NCI-H226 (cell line): ENCODE results near the gene NUP50.
A peak's percentile ranks its signal among the peaks of the same experiment; 100 is the strongest.

ENCODE experiments used
- DNase-seq: peaks from one replicate; pipeline ENCODE4 v3.0.0-alpha.2; 2015

Gene NUP50

DNA sequence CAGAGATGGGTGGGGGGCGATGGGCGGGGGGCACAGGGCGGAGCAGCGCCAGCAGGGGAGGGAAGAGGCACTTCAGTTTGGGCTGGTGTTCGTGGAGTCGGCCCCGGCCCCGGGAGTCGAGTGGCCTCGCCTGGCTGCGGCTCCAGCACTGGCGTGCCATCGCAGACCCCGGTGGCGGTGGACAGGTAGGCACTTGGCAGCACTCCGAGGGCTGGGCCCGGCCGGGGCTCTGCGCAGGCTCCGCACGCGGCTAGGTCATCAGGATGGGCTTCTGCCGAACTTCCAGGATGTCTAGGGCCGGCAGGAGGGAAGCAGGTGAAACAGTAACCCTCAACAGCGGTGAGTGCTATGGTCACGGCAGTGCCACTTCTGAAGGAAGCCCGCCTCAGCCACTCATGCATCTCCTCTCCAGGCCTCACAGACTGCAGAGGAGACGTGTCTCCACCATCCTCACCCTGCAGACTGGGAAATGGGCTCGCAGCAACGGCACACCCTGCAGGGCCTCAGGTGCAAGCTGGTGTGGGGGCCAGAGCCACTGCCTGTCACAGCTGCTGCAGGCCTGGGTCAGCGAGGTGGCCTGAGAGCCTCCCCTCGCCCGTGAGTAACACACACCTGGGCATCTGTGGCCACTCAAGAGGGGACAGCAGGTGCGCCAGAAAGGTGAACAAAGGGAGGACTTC, 33.3 kb downstream of the NUP50 start:
- no peak for DNase-seq

DNA sequence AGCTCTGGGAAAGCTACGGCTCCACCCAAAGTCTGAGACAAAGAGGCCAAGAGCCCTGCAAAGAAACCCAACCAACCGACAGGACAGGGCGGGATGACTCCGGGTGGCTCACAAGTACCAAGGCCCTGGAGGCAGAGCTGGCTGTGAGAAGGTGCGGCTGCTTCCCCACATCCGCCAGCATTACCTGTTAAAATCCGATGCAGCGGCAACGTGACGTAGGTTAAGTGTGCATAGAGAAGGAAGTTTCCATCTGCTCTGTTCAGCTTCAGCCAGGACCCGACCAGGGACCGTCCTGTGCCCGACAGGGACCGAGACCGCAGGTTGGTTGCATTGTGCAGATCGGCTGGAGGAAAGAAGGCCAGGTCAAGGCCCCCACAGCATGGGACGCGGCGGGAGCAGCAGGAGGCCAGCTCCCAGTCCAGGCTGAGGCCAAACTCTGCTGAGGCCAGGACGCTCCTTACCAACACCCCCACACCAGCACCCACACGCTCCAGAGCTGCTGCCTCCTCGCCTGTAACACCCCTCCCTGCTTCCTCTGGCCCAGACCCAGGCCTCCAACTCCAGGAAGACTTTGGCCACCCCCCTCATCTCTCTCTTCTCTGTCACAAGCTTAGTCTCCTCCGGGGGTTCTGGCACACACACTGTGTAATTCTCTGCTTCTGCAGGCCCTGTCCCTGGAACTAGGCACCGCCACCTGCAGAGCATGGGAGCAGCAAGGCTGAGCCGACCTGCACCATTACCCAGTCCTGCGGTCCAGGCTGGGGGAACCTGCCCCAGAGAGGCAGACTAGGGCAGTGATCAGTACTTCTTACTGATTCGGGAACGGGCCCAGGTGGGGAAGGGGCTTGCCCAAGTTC, 34.1 kb downstream of the NUP50 start:
- DNase-seq = no peak

DNA sequence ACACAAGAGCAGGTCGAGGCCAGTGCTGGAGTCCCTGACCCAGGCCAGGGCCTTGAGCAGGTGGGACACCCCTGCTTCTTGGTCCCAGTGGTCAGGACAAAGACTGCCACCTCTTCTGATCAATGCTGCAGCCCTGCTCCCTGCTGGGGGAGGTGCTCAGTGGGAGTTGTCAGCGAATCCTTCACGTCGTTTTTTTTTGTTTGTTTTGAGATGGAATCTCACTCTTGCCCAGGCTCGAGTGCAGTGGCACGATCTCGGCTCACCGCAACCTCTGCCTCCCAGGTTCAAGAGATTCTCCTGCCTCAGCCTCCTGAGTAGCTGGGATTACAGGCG, 34.7 kb downstream of the NUP50 start:
- DNase-seq = no peak

DNA sequence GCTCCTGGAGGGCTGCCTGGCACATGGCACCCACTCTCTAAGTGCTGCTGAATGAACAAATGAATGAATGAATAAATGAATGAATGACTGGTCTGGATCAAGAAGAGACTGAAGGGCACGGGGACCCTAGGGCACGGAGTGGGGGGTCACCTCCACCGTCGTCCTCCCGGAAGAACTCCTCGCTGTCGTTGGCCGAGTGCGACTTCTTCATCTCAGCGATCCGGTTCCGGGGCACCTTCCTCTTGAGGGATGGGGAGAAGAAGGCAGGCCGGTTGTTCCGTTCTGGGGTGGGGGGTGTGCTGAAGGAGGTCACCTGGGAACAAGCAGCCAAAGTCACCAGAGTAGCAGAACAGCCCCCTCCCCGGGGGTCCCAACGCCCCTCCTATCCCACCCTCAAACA, 36.0 kb downstream of the NUP50 start:
- no peak for DNase-seq

DNA sequence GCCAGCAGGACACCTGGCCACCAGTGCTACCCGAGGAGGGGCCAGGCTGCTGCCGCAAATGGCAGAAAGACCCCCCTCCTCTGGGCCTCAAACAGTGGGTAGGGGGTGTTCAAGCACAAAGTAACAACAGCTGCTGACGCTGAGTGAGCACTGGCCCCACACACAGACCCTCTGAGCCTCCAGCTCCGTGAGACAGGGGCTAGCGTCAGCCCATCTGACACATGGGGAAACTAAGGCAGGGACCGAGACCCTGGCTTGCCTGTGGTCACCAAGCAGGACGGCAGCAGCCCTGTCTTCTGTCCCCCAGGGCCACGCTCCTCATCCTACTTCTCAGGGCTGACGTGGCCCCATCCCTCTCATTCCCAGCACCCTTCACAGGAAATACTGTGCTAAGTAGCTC, 36.5 kb downstream of the NUP50 start:
- DNase-seq = no peak

DNA sequence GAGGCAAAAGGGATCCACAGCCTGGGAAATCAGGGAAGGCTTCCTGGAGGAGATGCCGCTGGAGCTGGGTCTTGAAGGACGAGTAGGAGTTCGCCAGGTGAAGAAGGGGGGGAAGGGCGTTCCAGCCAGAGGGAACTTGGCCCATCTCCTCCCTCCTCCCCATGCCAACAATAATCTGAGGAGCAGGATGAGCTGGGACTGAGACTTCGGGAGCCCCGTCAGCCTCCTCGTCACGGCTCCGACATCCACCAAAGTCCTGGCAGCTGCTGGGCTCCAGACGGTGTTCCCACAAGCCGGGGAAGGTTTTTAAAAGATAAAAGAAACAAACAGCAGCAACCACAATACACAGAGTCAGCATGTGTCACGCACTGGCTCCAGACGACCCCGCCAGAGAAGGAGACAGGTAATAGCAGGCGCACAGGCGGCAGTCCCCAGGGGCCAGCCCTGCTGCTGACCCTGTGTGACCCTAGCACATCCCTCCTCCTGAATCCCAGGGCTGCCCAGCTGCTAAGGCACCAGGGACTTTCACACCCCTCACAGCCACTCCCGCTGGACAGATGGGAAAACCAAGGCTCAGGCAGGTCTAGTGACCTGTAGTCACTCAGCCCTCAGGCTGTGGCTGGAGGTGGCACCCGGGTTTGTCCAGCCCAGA, 37.3 kb downstream of the NUP50 start:
- no peak for DNase-seq

DNA sequence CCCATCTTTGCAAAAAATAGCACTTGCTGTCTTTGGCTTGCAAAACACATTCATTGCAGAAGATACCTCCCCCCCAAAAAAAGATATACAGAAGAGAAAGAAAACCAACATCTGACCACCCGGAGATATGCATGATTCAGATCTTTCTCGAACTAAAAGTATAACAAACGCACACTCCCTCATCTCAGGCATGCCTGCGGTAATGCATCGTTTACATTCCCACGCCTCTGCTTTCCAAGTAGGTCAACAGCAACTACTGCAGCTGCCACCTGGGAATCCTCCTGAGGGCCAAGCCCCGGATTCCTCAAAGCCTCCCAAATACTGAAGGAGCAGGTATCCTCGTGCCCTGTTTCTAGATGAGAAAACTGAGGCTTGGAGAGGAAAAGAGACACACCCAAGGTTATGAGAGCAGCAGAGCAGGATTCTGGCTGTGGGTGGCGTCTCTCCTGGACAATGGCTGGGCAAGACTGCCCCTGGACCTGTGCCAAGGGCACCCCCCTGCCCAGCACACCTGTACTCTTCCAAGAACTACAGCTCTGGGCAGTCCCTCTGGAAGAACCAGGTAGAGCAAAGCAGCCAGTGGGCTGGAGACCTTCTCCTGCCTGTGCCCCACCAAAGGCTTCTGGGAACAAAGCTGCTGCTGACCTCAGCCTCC, 38.1 kb downstream of the NUP50 start:
- DNase-seq = no peak

DNA sequence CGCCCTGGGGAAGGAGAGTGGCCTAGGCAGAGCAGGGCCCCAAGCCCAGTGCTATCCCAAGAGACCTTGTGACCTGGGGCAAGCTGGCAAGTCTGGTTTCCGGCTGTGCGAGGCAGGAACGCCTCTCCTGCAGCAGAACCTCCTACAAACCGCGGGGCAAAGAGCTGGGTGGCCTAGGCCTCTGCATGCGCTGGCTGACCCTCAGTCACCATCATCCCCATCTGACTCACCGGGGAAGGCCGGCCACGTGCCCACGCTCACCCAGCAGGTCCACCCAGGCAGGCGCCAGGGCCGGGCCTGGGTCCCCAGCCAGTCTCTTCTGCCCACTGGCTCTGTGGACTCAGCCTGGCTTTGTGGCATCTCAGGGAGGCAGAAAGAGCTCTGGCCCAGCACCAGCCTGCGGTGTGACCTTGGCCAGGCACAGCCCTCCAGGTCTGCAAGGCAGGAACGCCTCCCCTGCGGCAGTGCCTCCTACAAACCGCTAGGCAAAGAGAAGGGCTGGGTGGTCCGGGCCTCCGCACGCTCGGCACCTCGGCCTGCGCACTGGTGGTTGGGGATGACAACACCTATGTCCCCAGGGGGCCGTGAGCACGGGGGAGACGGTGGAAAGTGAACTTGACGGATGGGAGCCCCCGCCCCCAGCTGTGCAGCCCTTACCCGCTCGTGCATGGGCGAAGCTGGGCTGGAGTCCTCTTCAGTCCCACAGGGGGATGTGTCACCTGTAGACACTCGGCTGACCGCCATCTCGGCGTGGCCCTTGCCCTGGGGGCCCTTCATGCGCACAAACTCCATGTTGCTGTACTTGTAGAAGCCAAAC, 38.8 kb downstream of the NUP50 start:
- DNase-seq = no peak

DNA sequence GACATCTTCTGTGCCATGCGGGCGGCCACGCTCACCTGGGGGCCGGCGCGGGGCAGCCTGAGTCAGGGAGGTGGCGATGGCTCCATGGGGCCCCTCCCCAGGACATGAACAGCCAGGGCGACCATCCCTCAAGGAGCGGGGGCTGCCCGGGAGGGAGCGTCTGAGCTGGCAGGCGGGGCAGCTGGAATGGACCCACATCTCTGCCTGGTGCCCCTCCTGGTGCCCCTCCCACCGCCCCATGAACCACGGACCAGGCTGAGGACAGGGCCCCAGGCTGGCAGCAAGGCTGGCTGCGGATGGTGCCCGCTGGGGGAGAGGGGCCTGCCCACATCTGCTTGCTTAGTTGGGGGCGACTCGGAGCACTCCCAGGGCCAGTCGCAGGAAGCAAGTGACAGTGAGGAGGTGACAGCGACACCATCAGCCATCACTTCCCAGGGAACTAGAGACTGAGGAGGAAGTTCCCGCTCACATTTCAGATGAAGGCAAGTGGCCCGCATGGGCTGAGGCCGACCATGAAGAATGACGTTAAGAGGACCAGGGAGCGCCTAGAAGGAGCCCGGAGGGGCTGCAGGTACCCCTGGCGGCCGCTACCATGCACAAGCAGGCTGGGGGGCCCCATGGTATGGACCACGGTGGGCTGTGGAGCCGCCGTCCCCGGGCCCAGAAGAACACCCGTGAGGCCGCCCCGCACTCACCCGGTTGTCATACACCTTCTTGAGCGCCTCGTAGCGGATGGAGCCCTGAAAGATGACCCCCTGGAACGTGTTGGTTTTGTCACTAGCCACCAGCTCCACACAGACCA, 39.6 kb downstream of the NUP50 start:
- no peak for DNase-seq

DNA sequence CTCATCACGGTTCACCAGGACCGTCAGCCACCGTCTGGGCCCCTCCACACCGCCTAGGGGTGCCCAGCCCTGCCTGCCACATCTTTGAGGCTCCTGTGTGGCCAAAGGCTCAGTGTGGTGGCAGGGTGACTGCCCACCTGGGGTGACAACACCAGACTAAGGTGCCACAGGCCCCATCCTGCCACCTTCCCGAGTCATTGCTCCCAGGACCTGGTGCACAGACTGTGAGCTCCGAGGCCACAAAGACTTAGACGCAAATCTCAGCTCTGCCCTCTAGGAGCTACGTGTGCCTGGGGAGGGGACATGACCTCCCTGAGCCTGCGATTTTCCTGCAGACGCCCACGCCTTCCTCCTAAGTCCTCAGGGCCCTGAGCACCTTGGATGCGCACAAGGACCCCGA, 40.5 kb downstream of the NUP50 start:
- DNase-seq = no peak

DNA sequence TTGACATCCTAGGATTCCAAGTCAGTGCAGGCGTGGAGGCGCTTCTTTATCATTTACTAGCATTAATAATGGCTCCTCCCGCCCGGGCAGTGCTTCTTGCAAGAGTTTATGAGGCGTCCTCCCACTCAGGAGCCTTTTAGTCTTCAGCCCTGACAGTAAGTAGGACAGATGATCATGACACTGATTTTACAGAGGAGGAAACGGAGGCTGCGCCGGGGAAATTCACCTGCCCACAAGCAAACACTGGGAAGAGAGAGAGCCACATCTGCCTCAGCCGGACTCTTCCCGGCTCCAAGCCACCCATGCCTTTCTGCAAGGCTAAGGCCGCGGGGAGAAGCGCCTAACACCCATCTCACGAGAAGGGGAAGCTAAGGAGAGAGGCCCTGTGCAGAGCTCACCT, 41.1 kb downstream of the NUP50 start:
- DNase-seq = no peak

DNA sequence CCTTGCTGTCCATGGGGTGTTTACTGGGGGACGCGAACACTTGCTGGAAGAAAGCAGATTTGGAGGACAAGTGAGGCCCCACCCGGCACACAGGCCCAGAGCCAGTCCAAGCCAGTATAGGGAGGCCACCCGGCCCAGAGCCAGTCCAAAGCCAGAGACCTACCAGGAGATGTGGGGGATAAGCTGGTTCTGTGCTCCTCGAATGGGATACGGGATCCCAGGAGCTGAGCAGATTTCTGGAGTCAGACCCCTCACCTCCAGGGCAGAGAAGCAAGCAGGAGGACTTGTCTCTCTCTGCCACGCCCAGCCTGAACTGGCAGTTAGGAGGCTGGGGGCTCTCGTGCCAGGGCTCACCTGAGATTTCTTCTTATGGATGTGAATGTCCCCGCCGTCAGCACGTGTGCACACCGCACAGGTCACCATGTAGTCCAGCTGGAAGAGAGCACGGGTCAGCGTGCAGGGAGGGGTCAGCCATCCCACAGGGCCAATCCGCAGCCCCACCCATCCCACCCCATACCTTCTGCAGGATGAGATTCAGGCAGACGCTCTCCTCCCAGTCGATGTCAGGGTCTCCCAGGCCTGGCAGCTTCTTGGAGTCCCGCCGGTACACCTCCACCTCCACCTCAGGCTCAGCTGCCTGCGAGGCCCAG, 41.7 kb downstream of the NUP50 start:
- DNase-seq = no peak

DNA sequence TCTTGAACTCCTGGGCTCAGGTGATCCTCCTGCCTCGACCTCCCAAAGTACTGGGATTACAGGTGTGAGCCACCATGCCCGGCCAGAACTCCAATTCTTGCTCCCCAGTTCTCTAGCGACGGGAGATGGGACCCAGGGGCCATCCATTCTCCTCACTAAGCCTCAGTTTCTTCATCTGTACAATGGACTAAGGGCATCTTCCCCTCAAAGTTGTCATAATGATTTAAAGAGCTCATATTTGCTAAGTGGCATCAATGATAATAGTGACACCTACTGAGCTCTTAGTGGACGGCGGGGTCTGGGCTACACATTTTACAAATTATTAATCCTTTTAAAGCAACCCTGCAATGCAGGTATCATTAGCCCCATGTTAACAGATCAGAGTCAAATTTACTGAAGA, 42.5 kb downstream of the NUP50 start:
- no peak for DNase-seq

DNA sequence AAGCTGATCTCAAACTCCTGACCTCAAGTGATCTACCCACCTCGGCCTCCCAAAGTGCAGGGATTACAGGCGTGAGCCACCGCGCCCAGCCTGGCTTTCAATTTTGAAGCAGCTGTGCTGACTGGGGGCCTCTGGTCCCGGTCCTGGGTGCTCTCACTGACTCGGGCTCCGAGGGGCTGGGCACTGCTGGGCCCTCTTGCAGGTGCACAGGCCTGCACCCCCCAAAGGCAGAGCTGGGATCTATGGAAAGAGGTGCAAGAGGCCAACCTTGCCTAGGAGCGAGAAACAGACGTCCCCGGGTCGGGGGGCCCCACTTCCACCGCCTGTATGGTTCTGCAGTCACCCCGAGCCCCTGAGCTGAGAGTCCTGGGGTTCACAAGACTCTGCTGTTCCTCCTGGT, 43.8 kb downstream of the NUP50 start:
- no peak for DNase-seq

DNA sequence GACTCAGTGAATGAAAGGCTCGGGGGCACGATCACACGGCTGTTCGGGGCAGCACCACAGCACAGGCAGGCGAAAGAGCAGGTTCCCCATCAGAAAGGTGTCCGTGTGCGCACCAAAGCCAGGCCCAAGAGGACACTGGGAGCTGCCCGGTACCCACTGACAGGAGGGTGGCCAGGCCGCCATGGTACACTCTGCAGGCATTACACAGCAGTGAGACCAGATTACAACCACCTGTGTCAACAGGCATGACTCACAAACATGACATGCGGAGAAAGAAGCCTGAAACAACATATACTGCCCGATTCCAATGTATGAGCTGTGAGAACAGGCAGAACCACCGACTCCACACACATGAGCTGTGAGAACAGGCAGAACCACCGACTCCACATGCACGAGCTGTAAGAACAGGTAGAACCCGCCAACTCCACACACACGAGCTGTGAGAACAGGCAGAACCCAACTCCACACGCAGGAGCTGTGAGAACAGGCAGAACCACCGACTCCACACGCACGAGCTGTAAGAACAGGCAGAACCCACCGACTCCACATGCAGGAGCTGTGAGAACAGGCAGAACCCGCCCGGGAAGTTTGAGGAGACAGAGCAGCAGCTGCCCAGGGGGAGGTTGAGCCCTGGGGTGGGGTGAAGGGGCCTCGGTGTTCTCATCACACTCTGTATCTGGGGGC, 44.4 kb downstream of the NUP50 start:
- no peak for DNase-seq

DNA sequence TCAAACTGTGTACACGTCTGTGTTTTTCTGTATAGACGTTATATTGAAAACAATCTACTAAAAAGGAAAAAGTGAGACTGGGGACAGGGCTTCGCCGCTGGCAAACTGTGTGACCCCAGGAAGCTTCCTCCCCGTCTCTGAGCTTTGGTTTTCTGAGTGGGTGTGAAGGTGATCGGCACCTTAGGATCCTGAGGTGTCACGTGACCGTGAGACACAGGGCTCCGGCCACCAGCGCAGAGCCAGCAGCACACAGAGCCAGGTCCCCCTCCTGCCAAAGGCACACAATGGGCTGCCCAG, 44.9 kb downstream of the NUP50 start:
- no peak for DNase-seq

DNA sequence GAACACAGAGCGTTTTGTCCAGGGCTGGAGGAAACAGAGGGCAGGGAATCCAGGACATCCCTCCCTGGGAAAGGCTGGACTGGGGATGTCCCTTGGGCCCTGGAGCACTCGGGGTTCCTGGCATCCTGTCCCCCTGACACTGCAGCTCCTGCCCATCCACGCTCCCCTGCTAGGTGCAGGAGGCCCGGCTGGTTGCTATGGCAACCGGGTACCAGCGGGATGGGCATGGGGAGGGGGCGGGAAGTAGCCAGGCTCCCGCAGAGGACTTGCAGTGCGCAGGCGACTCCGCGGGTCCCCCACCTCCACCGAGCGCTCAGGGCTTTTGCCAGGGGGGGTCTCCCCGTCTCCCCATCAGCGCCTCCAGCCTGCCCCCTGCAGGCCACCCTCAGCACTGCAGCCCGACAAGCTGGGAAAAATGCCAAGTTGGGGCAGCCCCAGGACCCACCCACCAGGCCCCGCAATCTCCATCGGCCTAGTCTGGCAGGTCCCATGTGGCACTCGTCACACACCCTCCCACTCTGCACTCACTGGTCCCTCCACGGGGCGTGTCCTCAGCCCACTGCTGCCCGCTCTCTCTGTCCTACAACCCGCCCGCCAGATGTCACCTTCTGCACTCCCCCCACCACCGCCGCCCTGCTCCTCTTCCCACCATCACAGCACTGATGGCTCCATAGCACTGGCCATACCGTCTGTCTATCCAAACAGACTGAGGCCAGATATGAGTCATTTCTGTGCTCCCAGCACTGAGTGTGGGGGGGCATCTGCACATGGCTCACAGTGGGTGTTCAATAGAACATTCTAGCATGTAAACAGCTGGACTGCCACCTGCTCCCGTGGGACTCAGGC, 45.5 kb downstream of the NUP50 start:
- peak; percentile 24 for DNase-seq

DNA sequence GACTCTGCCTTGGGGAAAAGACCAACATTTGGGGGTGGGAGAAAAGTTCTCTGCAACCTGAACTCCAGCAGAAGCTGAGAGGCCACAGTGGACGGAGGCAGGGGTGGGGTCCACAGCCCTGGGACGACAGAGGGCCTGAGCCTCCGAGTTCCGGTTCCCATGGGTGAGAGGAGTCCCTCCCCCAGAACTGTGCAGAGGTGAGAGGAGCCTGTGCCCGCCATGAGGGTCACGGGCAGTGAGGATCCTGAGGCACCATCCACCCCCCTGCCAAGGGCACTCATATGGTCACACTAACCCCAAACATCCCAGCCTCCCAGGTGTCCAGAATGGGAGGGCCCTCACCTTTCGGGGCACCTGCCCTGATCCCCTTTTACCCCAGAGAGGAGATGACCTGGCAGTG, 46.4 kb downstream of the NUP50 start:
- DNase-seq = no peak

DNA sequence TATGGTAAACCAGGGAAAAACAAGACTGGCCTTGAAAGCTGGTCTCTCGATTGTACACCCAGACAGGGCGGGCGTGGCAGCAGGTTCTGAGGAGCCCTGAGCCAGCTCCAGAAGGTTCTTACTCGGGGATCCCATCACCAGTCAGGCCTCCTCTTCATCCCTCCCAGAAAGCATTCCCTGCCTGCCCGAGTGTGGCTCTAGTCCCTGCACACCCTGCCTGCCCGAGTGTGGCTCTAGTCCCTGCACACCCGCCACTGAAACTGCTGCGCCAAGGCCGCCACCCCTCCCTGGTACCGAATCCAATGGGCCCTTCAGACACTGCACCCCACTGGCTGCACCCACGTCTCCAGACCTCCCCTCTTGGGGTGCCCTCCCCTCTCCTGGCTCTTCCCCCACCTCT, 46.9 kb downstream of the NUP50 start:
- no peak for DNase-seq

DNA sequence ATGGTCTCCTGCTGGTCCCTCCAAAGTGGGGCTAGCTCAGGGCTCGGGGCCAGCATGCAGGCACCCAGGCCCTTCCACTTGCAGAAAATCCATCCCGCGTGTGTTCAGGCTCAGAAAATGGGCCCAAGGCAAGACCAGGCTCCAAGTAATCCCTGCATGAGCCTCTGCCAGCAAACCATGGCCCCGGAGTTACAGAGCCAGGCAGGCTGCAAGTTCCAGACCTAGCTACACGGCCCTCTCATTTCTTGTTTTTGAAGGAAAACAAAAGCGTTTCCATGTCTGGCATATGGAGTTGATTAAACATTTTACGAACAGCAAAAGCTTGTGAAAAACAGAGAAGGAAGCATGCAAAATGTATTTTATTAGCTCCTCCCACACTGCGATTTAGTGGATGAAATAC, 47.3 kb downstream of the NUP50 start:
- DNase-seq = no peak
